GM19452 (cell line): ENCODE results near the gene SGO2.

Source experiments
- ATAC-seq: cut with Tn5 transposase; IDR thresholded peaks from one replicate; pipeline ENCODE4 v1.9.1; 2021; ENCODE audit not compliant: unreplicated experiment

SGO2 gene

GRCh38 chr2:200525882-200526651 lies at the start of gene SGO2:
Gene SGO2, plus strand, starts transcription at chr2:200526207. Its CDS starts 6,769 bp downstream, at chr2:200532976.
- peak; percentile 100 for ATAC-seq

- ATAC-seq = no peak
Measured at GRCh38 chr2:200476836-200477235, 49.2 kb upstream of the SGO2 start.

- no peak for ATAC-seq
Measured at GRCh38 chr2:200477667-200478131, 48.3 kb upstream of the SGO2 start.

GRCh38 chr2:200479692-200480265 lies 46.2 kb upstream of the SGO2 start:
- no peak for ATAC-seq

GRCh38 chr2:200482194-200482593 lies 43.8 kb upstream of the SGO2 start:
- ATAC-seq = peak; percentile 66

GRCh38 chr2:200483729-200484198 lies 42.2 kb upstream of the SGO2 start:
- peak; percentile 58 for ATAC-seq

GRCh38 chr2:200484934-200485333 lies 41.1 kb upstream of the SGO2 start:
- no peak for ATAC-seq

GRCh38 chr2:200486529-200486928 lies 39.5 kb upstream of the SGO2 start:
- ATAC-seq = no peak

- ATAC-seq = no peak
Measured at GRCh38 chr2:200488169-200488568, 37.8 kb upstream of the SGO2 start.

- no peak for ATAC-seq
Measured at GRCh38 chr2:200490001-200490400, 36.0 kb upstream of the SGO2 start.

- ATAC-seq = no peak
Measured at GRCh38 chr2:200492656-200493055, 33.4 kb upstream of the SGO2 start.

GRCh38 chr2:200494048-200494447 lies 32.0 kb upstream of the SGO2 start:
- no peak for ATAC-seq

GRCh38 chr2:200496696-200497095 lies 29.3 kb upstream of the SGO2 start:
- no peak for ATAC-seq

GRCh38 chr2:200498402-200499162 lies 27.4 kb upstream of the SGO2 start:
- ATAC-seq = no peak

- no peak for ATAC-seq
Measured at GRCh38 chr2:200502196-200502595, 23.8 kb upstream of the SGO2 start.

GRCh38 chr2:200506679-200507078 lies 19.3 kb upstream of the SGO2 start:
- no peak for ATAC-seq

- no peak for ATAC-seq
Measured at GRCh38 chr2:200507179-200507578, 18.8 kb upstream of the SGO2 start.

- no peak for ATAC-seq
Measured at GRCh38 chr2:200509235-200509611, 16.8 kb upstream of the SGO2 start.

GRCh38 chr2:200509612-200510433 lies 16.2 kb upstream of the SGO2 start, which contains the start of gene KCTD18:
Gene KCTD18, minus strand, starts transcription at chr2:200510068. Its CDS starts 3,052 bp downstream, at chr2:200507016.
- peak; percentile 98 for ATAC-seq

- no peak for ATAC-seq
Measured at GRCh38 chr2:200515155-200515554, 10.9 kb upstream of the SGO2 start.

GRCh38 chr2:200523158-200523557 lies 2.8 kb upstream of the SGO2 start:
- no peak for ATAC-seq
